Measurements from ENCODE around the gene IL4I1. TPM values are rescaled to one million over a fixed set of nuclear protein-coding genes. Genes with fewer than 3 reads are reported as not detected.

IL4I1 gene
- total RNA-seq, 4 donors from 2014 or later, result 0.63 to 3.0 (median 1.7) TPM; not detected in 1

- no peak overlapping the region for H3K4me3 ChIP-seq
- peaks cover 0 to 48% (median 20%) of the 10 kb centered on the region in 4 donors for H3K4me1 ChIP-seq
- H3K36me3 ChIP-seq, result peaks cover 0 to 72% (median 0%) of the 10 kb centered on the region in 3 donors
- 86 to 92% methylated on average over 31 of the region's 31 CpGs for WGBS, 2 donors
- H3K27me3 ChIP-seq, result no peaks in the 10 kb centered on the region
- TF ChIP-seq EP300 (IDR thresholded peaks at IDR 0.05) (no peak), CTCF (IDR thresholded peaks at IDR 0.05) (no peak), POLR2A (IDR thresholded peaks at IDR 0.05) (no peak)
- no peak for DNase-seq (ENCODE audit: low spot score in 2 of 2)
- H3K27ac ChIP-seq, result no peak overlapping the region
- H3K9me3 ChIP-seq, result no peaks in the 10 kb centered on the region
Measured at GRCh38 chr19:49923055-49924003, 26.6 kb upstream of the IL4I1 start.

DNA sequence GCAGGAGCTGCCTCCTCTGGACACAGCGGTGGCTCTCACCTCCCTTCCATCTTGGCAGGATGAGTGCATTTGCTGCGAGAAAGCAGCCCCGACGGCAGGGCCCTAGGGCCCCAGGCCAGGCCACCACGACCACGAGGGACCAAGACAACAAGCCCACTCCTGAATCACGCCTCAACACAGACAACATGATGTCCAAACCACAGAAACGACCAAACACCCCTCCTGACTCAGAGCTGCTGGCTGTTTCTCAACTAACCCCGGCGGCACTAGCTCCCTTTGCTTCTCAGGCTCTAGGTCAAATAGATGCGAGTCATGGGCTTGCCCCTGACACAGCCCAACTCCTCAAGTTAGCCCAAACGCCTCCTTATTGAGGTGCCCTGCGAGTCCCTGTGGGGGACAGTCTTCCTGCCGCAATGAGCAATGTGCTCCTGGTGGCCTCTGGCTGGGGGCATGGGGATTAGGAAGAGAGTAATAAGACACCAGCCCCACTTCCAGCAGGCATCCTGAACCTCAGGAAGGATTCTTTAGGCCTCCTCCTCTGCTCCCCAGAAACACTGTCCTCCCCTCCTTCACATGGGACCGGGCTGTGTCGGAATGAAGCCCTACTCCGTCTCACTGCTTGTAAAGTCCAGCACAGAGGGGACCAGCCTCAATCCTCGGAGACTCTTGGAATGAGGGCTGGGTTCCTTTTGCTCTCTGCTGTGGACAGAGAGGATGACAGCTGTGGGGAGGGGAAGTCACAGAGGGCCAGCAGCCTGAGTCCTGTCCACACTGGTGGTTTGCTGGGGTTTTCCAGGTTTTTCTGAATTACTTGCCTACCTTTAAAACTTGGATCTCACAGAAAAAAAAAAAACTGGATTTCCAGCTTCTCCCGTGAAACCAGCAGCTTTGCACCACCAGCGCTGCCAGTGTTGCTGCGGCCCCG is 25.4 kb upstream of the IL4I1 start:
- Histone ChIP-seq H3K36me3 (peaks cover 0 to 70% (median 0%) of the 10 kb centered on the region in 3 donors), H3K4me3 (no peak overlapping the region), H3K9me3 (no peaks in the 10 kb centered on the region), H3K4me1 (peaks cover 0 to 36% (median 10%) of the 10 kb centered on the region in 4 donors), H3K27ac (peak overlapping the region in 1 of 4 donors; percentile 28), H3K27me3 (no peaks in the 10 kb centered on the region)
- 77 to 92% methylated on average over 13 to 21 of the region's 22 CpGs for WGBS, 2 donors
- no peak for DNase-seq (ENCODE audit: low spot score in 2 of 2)
- TF ChIP-seq EP300 (IDR thresholded peaks at IDR 0.05), result no peak
- no peak for TF ChIP-seq POLR2A (IDR thresholded peaks at IDR 0.05)
- no peak for TF ChIP-seq CTCF (IDR thresholded peaks at IDR 0.05)

- Histone ChIP-seq H3K27me3 (no peaks in the 10 kb centered on the region), H3K4me1 (peaks cover 0 to 25% (median 9%) of the 10 kb centered on the region in 4 donors), H3K9me3 (no peaks in the 10 kb centered on the region), H3K36me3 (peaks cover 0 to 73% (median 0%) of the 10 kb centered on the region in 3 donors), H3K4me3 (no peak overlapping the region), H3K27ac (no peak overlapping the region)
- TF ChIP-seq CTCF (IDR thresholded peaks at IDR 0.05), result no peak
- no peak for TF ChIP-seq POLR2A (IDR thresholded peaks at IDR 0.05)
- no peak for DNase-seq (ENCODE audit: low spot score in 2 of 2)
- WGBS, 2 donors, result 94 to 96% methylated on average over 24 of the region's 24 CpGs
Measured at GRCh38 chr19:49920624-49921363, 24.1 kb upstream of the IL4I1 start.

DNA sequence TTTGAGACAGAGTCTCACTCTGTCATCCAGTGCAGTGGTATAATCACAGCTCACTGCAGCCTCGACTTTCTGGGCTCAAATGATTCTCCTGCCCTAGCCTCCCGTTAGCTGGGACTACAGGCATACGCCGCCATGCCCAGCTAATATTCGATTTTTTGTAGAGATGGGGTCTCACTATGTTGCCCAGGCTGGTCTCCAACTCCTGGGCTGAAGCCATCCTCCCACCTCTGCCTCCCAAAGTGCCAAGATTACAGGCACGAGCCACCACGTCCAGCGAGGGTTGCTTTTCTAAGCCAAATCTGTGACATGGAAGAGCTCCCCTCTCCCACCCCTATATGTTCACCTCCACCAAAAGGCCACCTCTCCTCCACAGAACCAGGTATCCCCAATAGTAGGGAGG is 21.4 kb upstream of the IL4I1 start:
- peaks cover 0 to 4% (median 0%) of the 10 kb centered on the region in 4 donors for H3K4me1 ChIP-seq
- H3K27me3 ChIP-seq, result no peaks in the 10 kb centered on the region
- DNase-seq (ENCODE audit: low spot score in 2 of 2), result no peak
- peaks cover 0 to 73% (median 0%) of the 10 kb centered on the region in 3 donors for H3K36me3 ChIP-seq
- 95 to 96% methylated on average over 8 of the region's 8 CpGs for WGBS, 2 donors
- H3K27ac ChIP-seq, result no peak overlapping the region
- H3K9me3 ChIP-seq, result no peaks in the 10 kb centered on the region
- no peak for TF ChIP-seq EP300 (IDR thresholded peaks at IDR 0.05)
- no peak for TF ChIP-seq CTCF (IDR thresholded peaks at IDR 0.05)
- no peak for TF ChIP-seq POLR2A (IDR thresholded peaks at IDR 0.05)
- H3K4me3 ChIP-seq, result no peak overlapping the region
